Activated CD4-positive, CD25-positive, alpha-beta regulatory T cell treated with anti-CD3 and anti-CD28 coated beads, Interleukin-2, amount 50 U/mL, for 72 hours (primary cell): ENCODE results near the gene C10orf120.

Experiments used
- DNase-seq: peaks from one replicate; pipeline ENCODE4 v3.0.0; 2021

C10orf120 gene

DNA sequence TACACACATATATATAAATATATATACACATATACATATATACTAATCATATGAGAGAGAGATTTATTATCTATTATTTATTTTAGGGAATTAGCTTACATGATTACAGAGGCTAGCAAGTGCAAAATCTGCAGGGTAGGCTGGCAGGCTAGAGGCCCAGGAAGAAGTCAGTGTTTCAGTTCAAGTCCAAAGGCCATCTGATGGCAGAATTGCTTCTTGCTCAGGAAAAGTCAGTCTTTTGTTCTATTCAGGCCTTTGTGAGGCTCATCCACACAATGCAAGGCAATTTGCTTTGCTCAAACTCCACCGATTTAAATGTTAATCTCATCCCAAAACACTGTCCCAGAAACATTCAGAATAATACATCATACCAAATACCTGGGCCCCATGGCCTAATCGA, 2.6 kb upstream of the C10orf120 start:
- DNase-seq: no peak

DNA sequence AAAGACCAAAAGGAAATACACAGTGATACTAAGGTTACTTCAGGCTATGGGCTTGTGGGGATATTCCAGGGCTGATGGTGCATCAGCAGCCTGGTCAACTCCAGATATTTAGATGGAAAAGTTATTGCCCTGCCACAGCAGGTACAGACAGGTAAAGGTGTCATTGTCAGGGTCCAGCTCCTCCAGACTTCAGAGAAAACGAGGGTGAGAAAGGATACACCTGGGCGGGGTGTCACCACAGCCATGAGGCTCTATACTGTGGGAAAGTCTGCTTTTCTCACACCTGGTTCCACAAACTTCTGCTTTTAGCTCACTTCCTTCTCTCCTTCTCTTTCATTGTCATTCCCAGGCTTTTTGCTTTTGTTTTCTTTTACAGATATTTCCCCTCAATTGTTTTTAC, 2.0 kb upstream of the C10orf120 start:
- no peak for DNase-seq

DNA sequence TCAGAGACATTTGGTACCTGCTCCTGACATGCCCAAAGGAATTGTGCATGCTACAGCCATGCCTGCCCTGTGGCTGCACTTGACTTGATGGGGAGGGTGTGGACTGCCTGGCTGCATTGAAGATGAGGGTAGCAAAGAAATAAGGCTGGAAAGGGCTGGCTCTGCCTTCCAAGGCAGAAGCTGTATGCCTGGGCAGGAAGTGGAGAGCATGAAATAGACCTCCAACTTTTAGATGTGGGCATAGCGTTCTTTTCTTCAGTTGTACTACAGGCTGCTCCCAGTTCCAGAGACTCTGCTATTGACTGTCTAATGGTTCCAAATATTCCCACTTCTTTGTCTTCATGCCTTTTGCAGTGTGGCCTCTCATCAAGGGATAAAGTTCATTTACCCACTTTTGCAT, 3.0 kb downstream of the C10orf120 start:
- no peak for DNase-seq

DNA sequence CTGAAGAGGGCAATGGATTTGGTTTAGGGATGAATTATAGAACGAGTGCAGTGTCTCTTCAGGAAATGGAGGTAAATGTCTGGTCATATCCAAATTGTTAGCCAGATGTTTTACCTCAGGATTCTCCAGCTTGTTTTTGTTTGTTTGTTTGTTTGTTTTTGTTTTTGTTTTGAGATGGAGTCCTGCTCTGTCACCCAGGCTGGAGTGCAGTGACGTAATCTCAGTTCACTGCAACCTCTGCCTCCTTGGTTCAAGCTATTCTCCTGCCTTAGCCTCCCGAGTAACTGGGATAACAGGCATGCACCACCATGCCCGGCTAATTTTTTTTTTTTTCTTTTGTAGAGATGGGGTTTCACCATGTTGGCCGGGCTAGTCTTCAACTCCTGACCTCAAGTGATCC, 6.9 kb downstream of the C10orf120 start:
- DNase-seq: no peak

DNA sequence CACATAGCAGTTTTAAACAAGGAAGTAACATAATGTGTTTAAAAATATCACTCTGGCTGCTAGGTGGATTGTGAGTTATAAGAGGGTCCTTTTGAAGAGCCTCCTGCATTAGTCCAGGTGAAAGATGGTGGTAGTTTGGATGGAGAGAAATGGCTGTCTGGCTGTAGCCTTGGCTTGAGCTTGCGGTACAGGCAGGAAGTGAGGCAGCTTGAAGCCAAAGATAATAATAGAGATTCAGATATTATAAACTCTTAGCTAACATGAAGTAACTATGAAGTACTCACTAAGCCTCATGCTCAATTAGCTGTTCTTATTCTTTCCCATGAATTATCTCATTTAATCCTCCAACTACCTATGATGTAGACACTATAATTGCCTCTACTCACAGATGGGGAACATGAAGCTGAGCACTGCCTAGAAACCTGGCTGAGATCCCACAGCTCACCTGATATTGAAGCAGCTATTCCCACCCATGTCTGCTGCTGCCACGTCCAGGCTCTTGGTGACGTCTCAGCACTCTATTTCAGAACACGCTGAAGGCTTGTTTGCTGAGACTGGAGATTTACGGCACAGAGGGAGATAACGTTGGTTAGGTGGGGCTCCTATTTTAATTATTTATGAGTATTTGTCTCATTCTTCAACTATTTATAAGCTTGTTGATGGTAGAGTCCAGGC, 10.4 kb downstream of the C10orf120 start:
- no peak for DNase-seq

DNA sequence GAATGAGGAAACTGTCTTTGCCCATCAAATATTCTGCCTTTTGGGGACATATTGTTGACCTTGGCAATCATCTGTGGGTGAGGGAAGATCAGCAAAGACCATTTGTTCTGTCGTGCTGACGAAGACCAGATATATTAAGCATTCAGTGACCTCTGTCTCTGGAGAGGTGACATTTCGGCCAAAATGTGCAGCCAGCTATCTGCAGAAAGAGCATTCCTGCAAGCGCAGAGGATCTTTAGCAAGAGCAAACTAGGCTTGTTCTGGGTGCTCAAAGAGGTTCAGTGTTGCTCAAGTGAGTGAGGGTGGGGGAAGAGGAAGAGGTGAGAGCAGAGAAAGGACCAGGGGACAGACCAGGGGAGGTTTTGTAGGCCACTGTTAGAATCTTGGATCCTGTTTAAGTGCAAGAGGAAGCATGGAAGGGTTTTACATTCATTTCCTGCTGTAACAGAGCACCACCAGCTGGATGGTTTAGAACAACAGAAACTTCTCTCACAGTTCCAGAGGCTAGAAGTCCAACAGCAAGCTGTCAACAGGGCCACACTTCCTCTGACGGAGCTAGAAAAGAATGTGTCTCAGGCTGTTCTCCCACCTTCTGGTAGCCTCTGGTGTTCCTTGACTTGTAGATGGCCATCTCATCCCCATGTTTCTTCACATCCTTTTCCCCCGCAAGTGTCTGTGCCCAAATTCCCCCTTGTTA, 11.2 kb downstream of the C10orf120 start:
- DNase-seq: no peak

DNA sequence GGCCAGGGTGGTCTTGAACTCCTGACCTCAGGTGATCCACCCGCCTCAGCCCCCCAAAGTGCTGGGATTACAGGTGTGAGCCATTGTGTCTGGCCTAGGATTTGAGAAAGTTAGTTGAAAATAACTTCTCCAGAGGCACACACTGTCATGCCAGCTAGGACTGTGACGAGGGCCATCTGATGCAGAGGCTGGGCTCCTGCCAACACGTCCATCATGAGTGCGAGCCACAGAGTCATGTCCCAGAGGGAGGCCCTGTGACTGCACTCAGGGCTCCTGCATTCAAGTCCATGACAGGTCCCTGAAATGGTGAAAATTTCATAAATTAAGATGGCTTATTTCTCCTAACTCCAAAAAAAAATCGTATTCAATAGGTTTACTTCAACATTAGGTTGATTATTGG, 17.1 kb downstream of the C10orf120 start:
- DNase-seq: no peak

DNA sequence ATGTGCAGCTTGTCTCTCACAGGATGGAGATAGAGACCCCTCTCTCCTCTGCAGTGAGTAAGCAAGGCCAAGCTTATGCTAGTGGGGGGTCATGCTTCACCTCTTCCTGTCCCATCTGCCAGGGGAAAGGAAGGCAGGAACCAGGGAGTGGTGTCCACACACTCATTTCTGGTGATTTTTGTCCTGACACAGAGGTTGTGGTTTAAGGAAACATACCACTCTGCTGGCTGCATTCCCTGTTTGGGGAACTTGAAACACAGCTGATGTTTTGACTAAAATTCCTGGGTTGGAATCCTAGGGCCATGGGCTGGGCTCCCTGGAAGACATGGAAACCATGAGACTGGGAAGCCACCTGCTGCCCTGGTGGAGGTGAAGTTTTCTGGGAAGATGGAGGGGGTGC, 21.4 kb downstream of the C10orf120 start:
- DNase-seq: no peak

DNA sequence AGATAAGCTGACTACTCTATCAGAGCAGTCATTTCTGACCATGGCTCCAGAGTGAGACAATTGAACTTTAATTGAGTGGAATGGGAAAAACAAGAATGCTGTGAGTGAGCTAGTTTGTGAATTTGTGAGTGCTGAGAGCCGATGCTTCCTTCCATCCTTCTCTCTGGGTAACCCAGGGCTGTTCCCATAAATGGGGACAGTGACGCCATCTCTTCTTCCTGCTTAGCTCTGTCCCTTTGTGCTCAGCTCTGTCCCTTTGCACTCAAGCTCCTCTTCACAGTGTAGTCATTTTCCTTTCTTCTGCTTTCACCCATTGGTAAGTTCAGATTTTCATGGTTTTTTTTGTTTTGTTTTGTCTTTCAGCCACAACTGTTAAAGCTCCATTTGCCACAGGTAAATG, 24.4 kb downstream of the C10orf120 start:
- no peak for DNase-seq

DNA sequence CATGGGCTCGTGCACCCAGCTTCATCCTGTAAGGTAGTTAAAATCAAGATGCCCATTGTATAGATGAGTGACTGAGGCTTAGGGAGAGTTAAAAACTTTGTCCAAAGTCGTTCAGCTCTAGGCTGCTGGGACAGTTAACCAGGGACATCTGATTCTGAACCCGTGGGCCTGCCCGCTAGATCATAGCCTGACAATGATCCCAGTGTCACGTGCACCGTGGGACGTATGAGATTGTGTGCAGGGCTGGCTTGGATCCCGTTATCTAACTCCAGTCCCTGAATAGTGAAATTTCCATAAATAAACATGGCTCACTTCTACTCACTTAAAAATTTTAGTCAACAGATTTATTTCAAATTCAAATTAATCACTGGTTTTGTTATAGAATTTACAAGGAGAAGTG, 24.9 kb downstream of the C10orf120 start:
- DNase-seq: no peak

DNA sequence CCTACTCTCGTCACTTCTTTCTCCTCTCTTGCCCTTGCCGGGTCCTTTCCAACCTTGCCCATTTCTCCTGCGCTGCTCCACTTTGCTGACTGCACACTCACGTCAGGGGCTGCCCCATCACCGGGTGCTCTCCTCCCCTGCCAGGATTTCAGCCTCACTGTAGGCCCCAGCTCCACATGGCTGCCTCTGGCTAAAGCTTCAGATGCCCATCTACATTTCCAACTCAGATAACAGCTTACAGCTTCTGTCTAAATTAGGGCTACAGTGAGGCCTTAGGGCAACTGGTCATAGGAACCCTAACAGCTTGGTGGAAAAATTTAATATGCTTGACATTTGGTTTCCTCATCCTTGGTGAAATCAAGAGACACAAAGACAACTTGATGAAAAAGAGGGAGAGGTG, 25.9 kb downstream of the C10orf120 start:
- DNase-seq: no peak

DNA sequence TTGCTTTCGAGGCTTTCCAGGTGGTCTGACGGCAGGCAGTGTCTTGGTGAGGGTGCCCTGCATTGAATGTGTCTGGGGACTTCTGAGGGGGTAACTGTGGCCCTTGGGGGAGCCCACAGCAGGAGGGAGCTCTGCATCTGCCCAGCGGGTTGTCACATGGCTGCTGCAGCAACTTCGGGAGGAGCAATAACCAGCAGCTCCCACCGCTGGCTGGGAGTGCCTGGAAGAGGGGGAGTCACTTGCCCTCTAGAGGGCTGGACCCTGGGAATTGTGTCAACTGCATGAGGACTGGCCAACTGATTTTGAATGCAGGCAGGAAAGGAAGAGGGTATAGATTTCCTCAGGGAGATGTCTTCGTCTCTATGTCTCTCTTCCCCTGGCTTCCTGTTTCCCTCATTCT, 26.4 kb downstream of the C10orf120 start:
- DNase-seq: no peak

DNA sequence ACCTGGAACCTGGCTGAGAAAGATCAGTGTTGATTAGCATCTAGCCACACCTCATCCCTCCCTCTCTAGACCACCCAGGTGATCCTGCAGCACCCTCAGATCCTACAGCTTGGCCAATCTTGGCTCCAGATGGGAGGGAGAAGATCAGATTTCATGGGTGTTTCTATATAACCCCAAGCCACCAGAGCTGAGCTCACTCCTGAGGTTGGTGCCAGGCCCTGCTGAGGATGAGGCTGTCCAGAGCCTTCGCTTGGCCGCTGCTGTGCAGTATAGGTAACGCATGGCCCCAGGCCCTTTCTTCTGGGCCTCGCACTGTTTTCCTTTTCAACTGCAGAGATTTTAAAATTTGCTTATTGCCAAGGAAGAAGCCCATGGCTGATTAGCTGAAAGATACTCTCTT, 27.0 kb downstream of the C10orf120 start:
- no peak for DNase-seq

DNA sequence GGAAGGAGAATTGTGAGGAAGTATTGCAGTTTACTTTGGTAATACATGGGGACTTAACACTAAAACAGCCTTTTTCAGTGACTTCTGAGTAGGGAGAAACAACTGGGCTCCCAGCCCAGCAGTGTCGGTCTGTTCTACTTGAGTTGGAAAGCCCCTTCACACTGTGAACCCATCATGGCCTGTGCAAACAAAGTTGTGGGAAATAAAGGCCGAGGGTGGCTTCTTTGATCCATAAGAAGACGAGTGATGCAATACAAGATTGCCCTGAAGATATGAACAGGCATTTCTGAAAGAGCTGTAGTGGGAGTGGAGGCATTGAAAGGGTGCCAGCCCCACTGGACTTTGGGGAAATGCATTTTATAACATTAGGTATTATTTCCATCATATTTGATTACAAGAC, 28.3 kb downstream of the C10orf120 start:
- DNase-seq: no peak

DNA sequence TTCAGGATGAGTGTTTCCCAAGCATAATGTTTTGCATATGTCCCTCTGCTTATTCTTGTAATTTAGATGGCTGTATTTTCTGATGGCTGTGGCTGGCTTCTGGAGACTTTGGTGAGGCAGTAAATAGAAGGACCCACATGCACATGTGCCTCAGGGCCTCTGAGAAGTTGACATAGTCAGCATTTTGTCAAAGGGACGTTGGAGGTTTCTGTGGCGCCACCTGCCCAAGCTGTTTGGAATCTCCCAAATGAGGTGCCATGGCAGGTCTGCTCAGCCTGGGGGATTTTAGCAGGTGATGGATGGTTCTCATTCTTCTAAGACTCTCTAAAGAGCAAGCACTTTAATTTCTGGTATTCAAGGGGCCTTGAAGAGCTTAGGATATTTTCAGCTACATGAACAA, 29.8 kb downstream of the C10orf120 start:
- DNase-seq: no peak

DNA sequence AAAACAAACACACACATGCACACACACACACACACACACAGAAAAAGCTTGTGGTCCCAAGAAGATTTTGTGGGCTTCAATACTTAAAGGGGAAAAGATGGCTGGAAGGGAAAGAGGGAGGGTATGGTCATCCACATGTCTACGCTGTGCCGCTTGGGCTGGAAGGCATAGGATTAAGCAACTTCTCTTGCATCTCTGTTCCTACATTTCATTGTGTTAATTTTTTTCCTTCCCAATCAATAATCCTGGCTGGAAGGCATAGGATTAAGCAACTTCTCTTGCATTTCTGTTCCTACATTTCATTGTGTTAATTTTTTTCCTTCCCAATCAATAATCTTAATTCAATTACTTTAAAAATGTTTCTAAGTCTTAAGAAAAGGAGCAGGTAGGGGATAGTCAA, 30.6 kb downstream of the C10orf120 start:
- no peak for DNase-seq

DNA sequence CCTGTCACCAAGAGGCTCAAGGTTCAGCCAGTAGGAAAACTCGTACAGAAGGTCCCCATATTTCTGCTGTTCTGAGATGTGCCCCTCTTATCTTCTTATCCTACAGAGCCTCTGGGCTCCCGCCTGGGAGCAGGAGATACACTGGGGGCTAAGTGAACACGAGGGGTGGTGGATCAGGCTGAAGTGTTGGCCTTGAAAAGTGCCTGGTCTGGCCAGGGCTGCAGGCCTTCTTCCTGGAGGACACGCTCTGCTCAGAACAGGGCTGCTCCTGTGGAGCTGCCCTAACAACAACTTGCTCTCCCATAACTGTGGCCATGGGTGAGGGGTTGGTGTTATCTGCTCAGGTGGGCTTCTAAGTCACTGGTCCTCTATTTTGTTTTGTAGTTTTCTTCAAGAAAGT, 33.7 kb downstream of the C10orf120 start:
- DNase-seq: no peak

DNA sequence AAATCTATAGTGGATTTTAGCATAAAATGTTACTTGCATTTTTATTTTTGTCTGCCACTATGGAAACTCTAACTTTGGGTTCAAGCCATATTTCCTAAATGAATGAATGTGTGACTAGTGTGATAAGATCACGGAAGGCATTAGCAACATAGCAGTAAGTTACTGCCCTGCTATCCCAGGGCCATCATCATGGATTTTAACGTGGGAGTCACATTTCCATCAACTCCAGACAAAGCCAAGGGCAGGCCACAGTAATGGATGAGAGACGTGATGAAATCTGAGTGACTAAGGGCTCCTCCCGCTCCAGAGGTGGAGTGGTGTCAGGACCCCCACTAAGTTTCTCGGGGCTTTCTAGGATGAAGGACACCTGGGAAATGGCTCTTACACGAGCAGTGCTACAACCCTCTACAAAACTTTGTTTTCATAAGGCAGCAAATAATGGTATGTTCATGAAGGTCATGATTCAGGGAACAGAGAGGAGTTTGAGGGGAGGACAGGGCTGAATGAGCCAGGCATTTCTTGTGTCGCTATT, 34.3 kb downstream of the C10orf120 start:
- DNase-seq: no peak

DNA sequence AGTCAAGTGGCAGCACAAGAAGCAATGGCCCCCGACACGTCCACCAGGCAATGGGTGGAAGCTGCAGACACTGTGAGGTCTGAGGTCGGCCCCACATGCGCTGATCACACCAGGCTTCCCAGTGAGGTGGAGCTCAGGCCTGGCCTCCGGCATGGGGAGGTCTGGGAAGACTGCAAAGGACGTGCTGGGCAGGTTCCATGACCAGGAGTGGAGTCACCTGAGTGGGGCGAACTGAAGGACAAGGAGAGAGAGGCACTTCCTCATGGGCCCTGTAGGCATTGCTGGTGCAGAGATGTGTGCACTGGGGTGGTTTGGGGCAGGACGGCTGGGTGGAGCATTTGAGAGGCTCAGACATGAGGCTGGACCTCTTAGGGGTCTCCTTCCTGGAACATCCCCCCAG, 35.1 kb downstream of the C10orf120 start:
- no peak for DNase-seq

DNA sequence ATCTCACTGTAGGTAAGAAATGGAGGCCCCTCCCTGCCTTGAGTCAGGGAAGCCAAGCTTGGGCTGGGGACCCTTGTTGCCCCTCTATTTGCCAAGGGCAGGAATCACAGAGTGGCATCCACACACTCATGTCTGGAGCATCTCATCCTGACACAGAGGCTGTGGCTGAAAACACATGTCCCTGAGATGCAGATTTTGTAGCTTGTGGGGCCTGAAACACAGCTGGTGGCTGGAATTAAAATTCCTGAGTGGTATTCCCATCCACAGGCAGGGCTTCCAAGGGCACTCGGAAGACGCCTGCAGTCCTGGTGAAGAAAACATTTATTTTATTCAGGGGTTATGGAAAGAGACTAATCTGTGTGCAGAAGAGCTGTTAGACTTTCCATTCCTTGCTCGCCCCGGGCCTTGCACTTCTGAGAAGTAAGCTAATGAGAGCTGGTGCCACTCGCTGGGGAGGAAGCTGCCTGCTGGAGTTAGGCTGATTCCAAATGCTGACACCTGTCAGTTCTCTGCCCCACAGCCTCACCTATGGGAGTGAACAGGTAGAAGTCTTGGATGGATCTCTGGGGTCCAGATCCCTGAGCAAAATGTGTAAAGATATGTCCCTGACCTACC, 36.0 kb downstream of the C10orf120 start:
- DNase-seq: no peak

DNA sequence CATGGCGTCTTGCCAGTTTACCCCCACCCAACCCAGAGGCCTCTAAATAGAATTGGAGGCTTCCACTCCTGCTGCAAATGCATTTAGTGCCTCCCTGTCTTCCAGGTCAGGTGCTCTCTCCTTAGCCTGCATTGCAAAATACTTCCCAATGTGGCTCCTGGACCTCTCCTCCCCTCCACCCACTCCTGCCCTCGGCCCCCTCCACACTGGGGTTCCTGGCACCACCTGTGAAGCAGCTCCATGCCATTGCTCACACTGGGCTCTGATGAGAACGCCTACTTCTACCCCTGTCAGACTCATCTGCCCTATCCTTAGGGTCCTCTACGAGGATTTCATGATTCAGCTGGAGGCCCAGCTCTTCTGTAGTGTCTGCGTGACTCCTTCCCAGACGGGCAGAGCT, 37.4 kb downstream of the C10orf120 start:
- DNase-seq: no peak

DNA sequence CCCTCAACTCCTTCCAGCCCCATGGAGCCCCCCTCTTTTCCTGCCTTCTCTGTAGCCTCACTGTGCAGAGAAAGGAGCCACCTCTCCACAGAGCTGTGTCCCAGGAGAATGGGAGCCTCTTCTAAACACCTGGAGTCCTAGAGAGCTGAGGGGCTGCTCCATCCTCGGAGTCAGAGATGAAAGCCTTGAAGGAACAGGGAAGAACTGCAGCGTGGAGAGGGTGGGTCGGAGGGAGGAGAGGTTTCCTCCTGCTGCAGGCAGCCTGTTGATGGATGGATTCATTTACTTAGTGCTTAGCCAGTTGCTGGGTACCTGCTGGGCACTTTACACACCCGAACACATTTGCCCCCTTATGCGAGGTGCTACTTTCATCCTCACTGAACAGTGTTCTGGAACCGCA, 39.0 kb downstream of the C10orf120 start:
- no peak for DNase-seq

DNA sequence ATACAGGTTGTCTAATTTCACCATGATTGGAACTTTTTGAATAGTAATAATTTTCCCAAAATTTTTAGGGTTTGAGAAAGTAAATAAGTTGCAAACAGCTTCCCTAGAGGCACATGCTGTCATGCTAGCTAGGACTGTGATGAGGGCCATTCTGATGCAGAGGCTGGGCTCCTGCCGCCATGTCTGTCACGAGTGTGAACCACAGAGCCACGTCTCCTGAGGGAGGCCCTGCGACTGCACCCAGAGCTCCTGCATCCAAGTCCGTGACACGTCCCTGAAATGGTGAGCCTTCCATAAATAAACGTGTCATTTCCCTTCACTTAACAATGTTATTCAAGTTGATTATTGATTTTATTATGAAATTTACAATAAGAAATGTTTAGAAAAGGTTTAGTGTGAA, 40.0 kb downstream of the C10orf120 start:
- no peak for DNase-seq

DNA sequence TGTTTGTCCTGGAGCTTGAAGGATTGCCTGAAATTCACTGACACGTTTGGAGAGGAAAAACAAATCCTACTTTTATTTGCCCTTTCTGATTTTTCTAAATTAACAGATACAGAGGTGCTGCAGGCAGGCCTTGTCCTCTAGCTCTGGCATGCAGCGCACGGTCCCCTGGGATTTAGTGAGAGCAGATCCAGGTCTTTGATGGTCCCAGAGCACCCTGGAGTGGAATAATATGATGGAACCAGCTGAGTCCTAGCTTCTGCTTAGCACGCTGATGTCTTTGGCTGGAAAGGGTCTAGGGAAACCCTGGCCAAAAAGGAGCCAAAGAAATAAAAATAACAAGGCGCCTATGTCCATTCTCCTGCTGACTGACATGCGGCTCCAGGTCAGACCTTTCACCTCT, 40.5 kb downstream of the C10orf120 start:
- DNase-seq: no peak
